ENCODE measurements around the gene CCDC33. TPM values are rescaled to one million over a fixed set of nuclear protein-coding genes. Genes with fewer than 3 reads are reported as not detected.

CCDC33 gene
- total and polyA plus RNA-seq, 8 donors: 0.58 to 9.4 (median 0.73) TPM; not detected in 5

- Histone ChIP-seq H3K27ac (no peak overlapping the region), H3K4me3 (no peak overlapping the region), H3K36me3 (no peaks in the 10 kb centered on the region), H3K27me3 (peaks cover 0 to 21% (median 0%) of the 10 kb centered on the region in 3 donors), H3K9me3 (no peaks in the 10 kb centered on the region), H3K4me1 (peaks cover 0 to 32% (median 13%) of the 10 kb centered on the region in 4 donors)
- intact Hi-C loops (cut with DNase I; ENCODE audit: low total_unique reads): loop anchor here (5.0 to 10.0 kb wide), 2 partner anchors 193 to 954 kb away; no protein-coding TSS in a partner anchor
- TF ChIP-seq EP300 (IDR thresholded peaks at IDR 0.05) (no peak), CTCF (IDR thresholded peaks at IDR 0.05) (peak in 5 of 7 experiments; percentile 9 to 43 (median 18))
- peak; percentile 44 to 80 for DNase-seq
- WGBS, 5 donors: 79 to 87% (median 81%) methylated on average over 10 of the region's 10 CpGs
Observed at GRCh38 chr15:74320352-74321247, 84.5 kb downstream of the CCDC33 start.

GRCh38 chr15:74322558-74323180, 86.5 kb downstream of the CCDC33 start:
- H3K4me3 ChIP-seq: no peak overlapping the region
- TF ChIP-seq POLR2A (IDR thresholded peaks at IDR 0.05): no peak
- TF ChIP-seq CTCF (IDR thresholded peaks at IDR 0.05): peak in 5 of 7 experiments; percentile 66 to 79 (median 77)
- intact Hi-C loops (cut with DNase I; ENCODE audit: low total_unique reads): loop anchor here (5.0 to 10.0 kb wide), 2 partner anchors 195 to 952 kb away; no protein-coding TSS in a partner anchor
- H3K27me3 ChIP-seq: peaks cover 0 to 12% (median 0%) of the 10 kb centered on the region in 3 donors
- 20 to 31% (median 25%) methylated on average over 6 of the region's 6 CpGs for WGBS, 5 donors
- no peaks in the 10 kb centered on the region for H3K9me3 ChIP-seq
- DNase-seq: peak; percentile 59 to 89
- peaks cover 0 to 26% (median 13%) of the 10 kb centered on the region in 4 donors for H3K4me1 ChIP-seq
- H3K27ac ChIP-seq: no peak overlapping the region
- no peaks in the 10 kb centered on the region for H3K36me3 ChIP-seq

- 48 to 73% (median 69%) methylated on average over 3 of the region's 3 CpGs for WGBS, 5 donors
Observed at GRCh38 chr15:74324714-74325113, 88.6 kb downstream of the CCDC33 start.

More at GRCh38 chr15:74324714-74325113, 88.6 kb downstream of the CCDC33 start:
- Histone ChIP-seq H3K27ac (no peak overlapping the region), H3K9me3 (no peaks in the 10 kb centered on the region), H3K4me3 (no peak overlapping the region), H3K36me3 (no peaks in the 10 kb centered on the region), H3K4me1 (peaks cover 0 to 8% (median 5%) of the 10 kb centered on the region in 4 donors), H3K27me3 (peaks cover 0 to 12% (median 0%) of the 10 kb centered on the region in 3 donors)
- TF ChIP-seq POLR2AphosphoS5 (IDR thresholded peaks at IDR 0.05) (no peak), POLR2A (IDR thresholded peaks at IDR 0.05) (no peak), CTCF (IDR thresholded peaks at IDR 0.05) (no peak), EP300 (IDR thresholded peaks at IDR 0.05) (no peak)
- intact Hi-C loops (cut with DNase I; ENCODE audit: low total_unique reads): loop anchor here (5.0 to 10.0 kb wide), 2 partner anchors 197 to 950 kb away; no protein-coding TSS in a partner anchor
- DNase-seq: no peak
